Loucy (cell line): Measurements from ENCODE around the gene DSG2.

Experiments
- H2AFZ ChIP-seq: fragments of 200-600 bp; sonication (generic); 2 replicates; pipeline ENCODE4 v1.6.0; 2016; ENCODE audit warnings: antibody characterized with exemption, mild to moderate bottlenecking, low read length, moderate library complexity
- H3F3A ChIP-seq: fragments of 200-600 bp; 2 replicates; pipeline ENCODE4 v1.6.0; 2016; ENCODE audit warnings: antibody characterized with exemption, low read depth, mild to moderate bottlenecking
- H3K27me3 ChIP-seq: fragments of 200-600 bp; sonication (generic); 2 replicates; pipeline ENCODE4 v1.6.1; 2014; ENCODE audit warnings: low read length, mild to moderate bottlenecking; ENCODE audit not compliant: insufficient read depth, poor library complexity, severe bottlenecking
- H3K36me3 ChIP-seq: fragments of 200-600 bp; sonication (generic); 2 replicates; pipeline ENCODE4 v1.6.1; 2016; ENCODE audit warnings: low read length; ENCODE audit not compliant: insufficient read depth
- H3K4me1 ChIP-seq: fragments of 200-600 bp; sonication (generic); 2 replicates; pipeline ENCODE4 v1.5.1; 2014; ENCODE audit warnings: low read length, mild to moderate bottlenecking; ENCODE audit not compliant: insufficient read depth, poor library complexity, severe bottlenecking
- H3K4me2 ChIP-seq: fragments of 200-600 bp; sonication (generic); 2 replicates; pipeline ENCODE4 v1.6.0; 2014; ENCODE audit warnings: antibody characterized with exemption, low read length, low read depth, mild to moderate bottlenecking; ENCODE audit not compliant: poor library complexity, severe bottlenecking
- H3K4me3 ChIP-seq: fragments of 200-600 bp; sonication (generic); 2 replicates; pipeline ENCODE4 v1.5.1; 2014; ENCODE audit warnings: low read length, mild to moderate bottlenecking, mixed read lengths; ENCODE audit not compliant: poor library complexity, severe bottlenecking
- H3K79me2 ChIP-seq: fragments of 200-600 bp; sonication (generic); 2 replicates; pipeline ENCODE4 v1.6.1; 2014; ENCODE audit warnings: low read length; ENCODE audit not compliant: insufficient read depth
- H3K9ac ChIP-seq: fragments of 200-600 bp; sonication (generic); 2 replicates; pipeline ENCODE4 v1.6.0; 2014; ENCODE audit warnings: mild to moderate bottlenecking, low read depth, low read length, moderate library complexity; ENCODE audit not compliant: poor library complexity, severe bottlenecking
- H3K9me2 ChIP-seq: fragments of 200-600 bp; sonication (generic); replicated peaks from 2 replicates; pipeline ENCODE4 v1.6.1; 2016; ENCODE audit warnings: low read depth, low read length, mixed read lengths
- H3K9me3 ChIP-seq: fragments of 200-600 bp; sonication (generic); 2 replicates; pipeline ENCODE4 v1.6.1; 2014; ENCODE audit warnings: mild to moderate bottlenecking, antibody characterized with exemption, low read length, low read depth; ENCODE audit not compliant: insufficient read depth
- H4K20me1 ChIP-seq: fragments of 200-600 bp; sonication (generic); 2 replicates; pipeline ENCODE4 v1.6.0; 2014; ENCODE audit warnings: antibody characterized with exemption, low read length, mild to moderate bottlenecking; ENCODE audit not compliant: insufficient read depth, poor library complexity, severe bottlenecking
- CTCF ChIP-seq: fragments of 200-600 bp; sonication (generic); conservative IDR thresholded peaks from 2 replicates; pipeline ENCODE4 v1.5.1; 2014; ENCODE audit warnings: mild to moderate bottlenecking, antibody characterized with exemption, low read length
- EZH2phosphoT487 ChIP-seq: fragments of 200-600 bp; IDR thresholded peaks from 2 replicates; pipeline ENCODE4 v1.6.1; 2018; ENCODE audit warnings: antibody characterized with exemption, mild to moderate bottlenecking, moderate library complexity, borderline replicate concordance

Gene DSG2

DNA sequence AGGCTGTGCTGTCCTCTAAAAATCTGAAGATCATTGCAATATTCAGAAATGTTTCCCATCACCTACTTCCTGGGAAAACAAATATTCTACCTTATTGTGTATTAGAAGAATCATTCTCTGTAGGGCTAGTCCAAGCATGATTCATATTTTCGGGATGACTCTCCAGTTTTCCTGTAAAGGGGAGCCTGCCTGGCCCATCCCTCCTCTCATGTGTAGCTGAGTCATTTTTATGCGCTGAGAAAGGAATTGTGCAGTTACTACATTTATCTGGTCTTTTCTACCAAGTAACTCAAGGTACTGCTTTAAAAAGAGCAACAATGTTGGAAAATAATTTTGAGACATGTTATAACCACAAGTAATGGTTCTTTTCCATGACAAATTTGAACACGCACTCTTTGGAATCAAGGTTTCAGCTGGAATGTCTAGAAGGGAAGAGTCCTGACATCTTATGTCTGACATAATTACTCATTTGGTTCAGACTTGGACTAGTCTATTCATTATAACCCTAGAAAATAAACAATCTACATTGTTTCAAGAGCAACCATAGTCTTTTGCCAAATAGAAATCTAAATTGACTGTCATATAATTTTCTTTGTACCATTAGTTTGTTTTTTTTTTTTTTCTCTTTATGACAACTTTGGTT lies 43.8 kb upstream of the DSG2 start:
- H3K9me3 ChIP-seq, result no peaks in the 10 kb centered on the region
- H2AFZ ChIP-seq, result no peak overlapping the region
- no peak overlapping the region for H3K4me2 ChIP-seq

GRCh38 chr18:31469629-31470028 lies 28.3 kb upstream of the DSG2 start:
- H3K9ac ChIP-seq, result no peak overlapping the region
- H3K79me2 ChIP-seq, result no peaks in the 10 kb centered on the region
- no peak for TF ChIP-seq EZH2phosphoT487
- H4K20me1 ChIP-seq, result no peaks in the 10 kb centered on the region
- H3K27me3 ChIP-seq, result no peaks in the 10 kb centered on the region
- H3K9me3 ChIP-seq, result no peaks in the 10 kb centered on the region
- H3K4me2 ChIP-seq, result no peak overlapping the region
- no peaks in the 10 kb centered on the region for H3F3A ChIP-seq
- no peak overlapping the region for H2AFZ ChIP-seq
- no peaks in the 10 kb centered on the region for H3K4me1 ChIP-seq
- H3K9me2 ChIP-seq, result no peaks in the 10 kb centered on the region
- H3K36me3 ChIP-seq, result no peaks in the 10 kb centered on the region
- H3K4me3 ChIP-seq, result no peak overlapping the region

More for the DNA sequence above, 43.8 kb upstream of the DSG2 start:
- Histone ChIP-seq H3K4me1 (no peaks in the 10 kb centered on the region), H3K9ac (no peak overlapping the region), H3K9me2 (no peaks in the 10 kb centered on the region), H3K27me3 (no peaks in the 10 kb centered on the region), H3K79me2 (no peaks in the 10 kb centered on the region), H3K4me3 (no peak overlapping the region), H3F3A (no peaks in the 10 kb centered on the region), H4K20me1 (no peaks in the 10 kb centered on the region), H3K36me3 (no peaks in the 10 kb centered on the region)
- TF ChIP-seq EZH2phosphoT487 (no peak), CTCF (no peak)

- Histone ChIP-seq H3K4me1 (no peaks in the 10 kb centered on the region), H3K27me3 (no peaks in the 10 kb centered on the region), H3K36me3 (no peaks in the 10 kb centered on the region), H3K9me3 (no peaks in the 10 kb centered on the region), H3K9me2 (no peaks in the 10 kb centered on the region), H2AFZ (no peak overlapping the region), H3K9ac (no peak overlapping the region), H3F3A (no peaks in the 10 kb centered on the region), H4K20me1 (no peaks in the 10 kb centered on the region), H3K79me2 (no peaks in the 10 kb centered on the region), H3K4me3 (no peak overlapping the region), H3K4me2 (no peak overlapping the region)
- no peak for TF ChIP-seq EZH2phosphoT487
- TF ChIP-seq CTCF, result no peak
These were observed 19.3 kb upstream of the DSG2 start for GRCh38 chr18:31478688-31479087.

GRCh38 chr18:31482051-31482450 lies 15.9 kb upstream of the DSG2 start:
- H3F3A ChIP-seq, result no peaks in the 10 kb centered on the region
- H3K36me3 ChIP-seq, result no peaks in the 10 kb centered on the region
- no peaks in the 10 kb centered on the region for H4K20me1 ChIP-seq
- H3K4me2 ChIP-seq, result no peak overlapping the region
- H3K4me3 ChIP-seq, result no peak overlapping the region
- H3K79me2 ChIP-seq, result no peaks in the 10 kb centered on the region
- no peaks in the 10 kb centered on the region for H3K4me1 ChIP-seq
- no peak overlapping the region for H2AFZ ChIP-seq
- H3K27me3 ChIP-seq, result no peaks in the 10 kb centered on the region
- TF ChIP-seq CTCF (no peak), EZH2phosphoT487 (no peak)
- no peak overlapping the region for H3K9ac ChIP-seq
- H3K9me3 ChIP-seq, result no peaks in the 10 kb centered on the region
- no peaks in the 10 kb centered on the region for H3K9me2 ChIP-seq
